WTC11 (cell line): ENCODE measurements around the gene AHNAK2. TPM values are rescaled to one million over a fixed set of nuclear protein-coding genes. Genes with fewer than 3 reads are reported as not detected.

Experiments
- ATAC-seq: fragments of 200-7000 bp; cut with Tn5 transposase; 2 replicates; pipeline ENCODE4 v1.10.0; 2021; ENCODE audit warnings: mild to moderate bottlenecking, moderate library complexity
- CTCF ChIA-PET: fragments of 300-600 bp; sonication (Branson Sonifier 250); formaldehyde crosslinking; loops from one replicate; lab custom pipeline; 2021; ENCODE audit warnings: antibody characterized with exemption; lab: Charles Lee
- POLR2A ChIA-PET: fragments of 350-600 bp; sonication (Branson Sonifier 250); formaldehyde crosslinking; loops from one replicate; lab custom pipeline; 2021; ENCODE audit warnings: antibody characterized with exemption; lab: Charles Lee
- DNase-seq: peaks from one replicate; pipeline ENCODE4 v3.0.0; 2021; ENCODE audit warnings: low spot score
- H3K27ac Mint-ChIP-seq: 2 replicates; pipeline ENCODE4 v1.8.0; 2021; ENCODE audit warnings: mixed read lengths
- H3K27me3 Mint-ChIP-seq: 2 replicates; pipeline ENCODE4 v1.8.0; 2021; ENCODE audit warnings: low read depth, mild to moderate bottlenecking, moderate library complexity, mixed read lengths
- H3K36me3 Mint-ChIP-seq: 2 replicates; pipeline ENCODE4 v1.8.0; 2021; ENCODE audit warnings: mixed read lengths
- H3K4me1 Mint-ChIP-seq: 2 replicates; pipeline ENCODE4 v1.8.0; 2022; ENCODE audit warnings: mixed read lengths
- H3K4me3 Mint-ChIP-seq: 2 replicates; pipeline ENCODE4 v1.8.0; 2021; ENCODE audit warnings: mild to moderate bottlenecking, moderate library complexity, mixed read lengths
- H3K9me3 Mint-ChIP-seq: 2 replicates; pipeline ENCODE4 v1.8.0; 2021; ENCODE audit warnings: mixed read lengths
- ATF1 ChIP-seq: sonication (generic); formaldehyde crosslinking; IDR thresholded peaks from 2 replicates; pipeline ENCODE4 v1.8.1; 2023; ENCODE audit warnings: mild to moderate bottlenecking, moderate library complexity, missing genetic modification reagents
- GTF2I ChIP-seq: fragments of 250-450 bp; sonication (Bioruptor Pico); conservative IDR thresholded peaks from 2 replicates; pipeline ENCODE4 v1.4.0; 2021; ENCODE audit warnings: mild to moderate bottlenecking
- IRF1 ChIP-seq: sonication (generic); formaldehyde crosslinking; IDR thresholded peaks from 2 replicates; pipeline ENCODE4 v1.8.0; 2023; ENCODE audit warnings: missing genetic modification reagents
- IRF2 ChIP-seq: sonication (generic); formaldehyde crosslinking; IDR thresholded peaks from 2 replicates; pipeline ENCODE4 v1.8.0; 2022; ENCODE audit warnings: low read depth, missing genetic modification reagents, borderline replicate concordance
- JUN ChIP-seq: sonication (generic); formaldehyde crosslinking; IDR thresholded peaks from 2 replicates; pipeline ENCODE4 v1.8.0; 2023; ENCODE audit warnings: mild to moderate bottlenecking, missing genetic modification reagents
- NFE2L1 ChIP-seq: sonication (generic); formaldehyde crosslinking; IDR thresholded peaks from 2 replicates; pipeline ENCODE4 v1.8.1; 2023; ENCODE audit warnings: missing genetic modification reagents
- NR2C2 ChIP-seq: sonication (generic); formaldehyde crosslinking; IDR thresholded peaks from 2 replicates; pipeline ENCODE4 v1.8.0; 2022; ENCODE audit warnings: mild to moderate bottlenecking, missing genetic modification reagents
- OVOL2 ChIP-seq: fragments of 250-450 bp; sonication (Bioruptor Pico); IDR thresholded peaks from 2 replicates; pipeline ENCODE4 v1.9.0; 2021; ENCODE audit warnings: mild to moderate bottlenecking, borderline replicate concordance
- PRDM15 ChIP-seq: sonication (generic); formaldehyde crosslinking; IDR thresholded peaks from 2 replicates; pipeline ENCODE4 v1.8.0; 2022; ENCODE audit warnings: missing genetic modification reagents
- ZNF219 ChIP-seq: sonication (generic); formaldehyde crosslinking; IDR thresholded peaks from 2 replicates; pipeline ENCODE4 v1.8.0; 2023; ENCODE audit warnings: missing genetic modification reagents, mild to moderate bottlenecking, borderline replicate concordance
- ZNF263 ChIP-seq: sonication (generic); formaldehyde crosslinking; IDR thresholded peaks from 2 replicates; pipeline ENCODE4 v1.8.1; 2022; ENCODE audit warnings: low read depth, mild to moderate bottlenecking, moderate library complexity, missing genetic modification reagents
- total RNA-seq: library from RNA; stranded (reverse); gene quantifications from 3 replicates; pipeline ENCODE4 v1.2.3, GENCODE V29; 2021
- TF ChIP-seq, protein P1 (sequence below): sonication (generic); formaldehyde crosslinking; conservative IDR thresholded peaks from 2 replicates; pipeline ENCODE4 v1.8.1; 2023; ENCODE audit warnings: mild to moderate bottlenecking, low read depth, missing genetic modification reagents, moderate library complexity
- TF ChIP-seq, protein P2 (sequence below): sonication (generic); formaldehyde crosslinking; IDR thresholded peaks from 2 replicates; pipeline ENCODE4 v1.8.1; 2023; ENCODE audit warnings: mild to moderate bottlenecking, missing genetic modification reagents
- TF ChIP-seq, protein P3 (sequence below): sonication (generic); formaldehyde crosslinking; IDR thresholded peaks from 2 replicates; pipeline ENCODE4 v1.8.1; 2022; ENCODE audit warnings: low read depth, missing genetic modification reagents, borderline replicate concordance
- TF ChIP-seq, protein P4 (sequence below): sonication (generic); formaldehyde crosslinking; IDR thresholded peaks from 2 replicates; pipeline ENCODE4 v1.8.0; 2023; ENCODE audit warnings: mild to moderate bottlenecking, missing genetic modification reagents

Gene AHNAK2
- total RNA-seq, 1 experiment from 2014 or later = 3.5 TPM

DNA sequence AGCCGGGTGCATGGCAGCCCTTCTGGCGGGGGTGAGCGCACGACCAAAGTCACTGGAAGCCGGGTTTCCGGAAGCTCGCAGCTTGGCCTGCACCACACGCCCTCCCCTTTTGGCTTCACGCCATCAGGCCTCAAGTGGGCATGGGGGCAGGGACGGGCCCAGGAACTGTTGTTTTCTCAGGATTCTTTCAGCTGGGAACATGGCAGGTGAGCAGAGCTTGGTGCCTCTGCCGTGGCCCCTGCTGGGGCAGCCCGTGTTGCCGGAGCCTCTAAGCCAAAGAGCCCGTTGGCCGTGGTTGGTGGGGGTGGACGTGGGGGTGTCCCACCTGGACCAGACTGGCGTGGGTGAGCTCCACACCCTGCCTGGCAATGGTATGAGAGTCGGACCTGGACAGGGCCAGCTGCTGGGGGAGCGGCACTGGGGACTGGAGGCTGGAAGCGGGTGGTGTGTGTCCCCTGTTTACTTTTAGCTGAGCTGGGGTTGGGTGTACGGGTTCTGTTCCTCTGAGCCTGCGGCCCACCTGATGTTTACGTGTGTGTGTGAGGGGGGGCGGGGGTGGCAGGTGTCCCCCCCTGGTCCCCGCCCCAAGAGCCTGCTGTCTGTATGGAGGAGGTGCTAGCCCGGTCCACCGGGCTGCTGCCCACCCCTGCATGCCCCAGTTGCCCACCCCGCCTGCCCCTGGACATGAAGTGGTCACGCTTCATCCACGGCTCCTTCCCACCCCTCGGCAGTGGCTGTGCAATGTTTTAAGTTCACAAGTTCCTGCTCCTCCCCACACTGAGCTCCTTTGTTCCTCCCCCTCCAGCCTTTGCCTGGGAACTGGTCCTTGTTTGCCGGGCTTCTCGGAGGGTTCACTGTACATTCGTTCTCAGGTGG lies 82.2 kb downstream of the AHNAK2 start (continued):
- TF ChIP-seq ZNF263 (no peak), GTF2I (CRISPR knock-in tag) (no peak)
- TF ChIP-seq, protein P1, sequence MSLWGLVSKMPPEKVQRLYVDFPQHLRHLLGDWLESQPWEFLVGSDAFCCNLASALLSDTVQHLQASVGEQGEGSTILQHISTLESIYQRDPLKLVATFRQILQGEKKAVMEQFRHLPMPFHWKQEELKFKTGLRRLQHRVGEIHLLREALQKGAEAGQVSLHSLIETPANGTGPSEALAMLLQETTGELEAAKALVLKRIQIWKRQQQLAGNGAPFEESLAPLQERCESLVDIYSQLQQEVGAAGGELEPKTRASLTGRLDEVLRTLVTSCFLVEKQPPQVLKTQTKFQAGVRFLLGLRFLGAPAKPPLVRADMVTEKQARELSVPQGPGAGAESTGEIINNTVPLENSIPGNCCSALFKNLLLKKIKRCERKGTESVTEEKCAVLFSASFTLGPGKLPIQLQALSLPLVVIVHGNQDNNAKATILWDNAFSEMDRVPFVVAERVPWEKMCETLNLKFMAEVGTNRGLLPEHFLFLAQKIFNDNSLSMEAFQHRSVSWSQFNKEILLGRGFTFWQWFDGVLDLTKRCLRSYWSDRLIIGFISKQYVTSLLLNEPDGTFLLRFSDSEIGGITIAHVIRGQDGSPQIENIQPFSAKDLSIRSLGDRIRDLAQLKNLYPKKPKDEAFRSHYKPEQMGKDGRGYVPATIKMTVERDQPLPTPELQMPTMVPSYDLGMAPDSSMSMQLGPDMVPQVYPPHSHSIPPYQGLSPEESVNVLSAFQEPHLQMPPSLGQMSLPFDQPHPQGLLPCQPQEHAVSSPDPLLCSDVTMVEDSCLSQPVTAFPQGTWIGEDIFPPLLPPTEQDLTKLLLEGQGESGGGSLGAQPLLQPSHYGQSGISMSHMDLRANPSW = no peak
- TF ChIP-seq, all 79 proteins: peak for 0

GRCh38 chr14:104895207-104895785 lies 82.9 kb downstream of the AHNAK2 start:
- H3K4me1 Mint-ChIP-seq = peaks cover 2% of the 10 kb centered on the region; the same call in 1 of the 2 replicates
- no peaks in the 10 kb centered on the region for H3K36me3 Mint-ChIP-seq
- POLR2A ChIA-PET = no interaction called here
- no peaks in the 10 kb centered on the region for H3K9me3 Mint-ChIP-seq
- H3K4me3 Mint-ChIP-seq = no peak overlapping the region
- no peak overlapping the region for H3K27ac Mint-ChIP-seq
- DNase-seq (no peak), ATAC-seq (no peak)
- CTCF ChIA-PET = interaction anchor here (0.5 to 3.2 kb wide), 15 partner anchors 10 to 275 kb away, joined by 3 to 26 read pairs (median 7); partner anchors contain the start of gene PLD4
- TF ChIP-seq, protein P2, sequence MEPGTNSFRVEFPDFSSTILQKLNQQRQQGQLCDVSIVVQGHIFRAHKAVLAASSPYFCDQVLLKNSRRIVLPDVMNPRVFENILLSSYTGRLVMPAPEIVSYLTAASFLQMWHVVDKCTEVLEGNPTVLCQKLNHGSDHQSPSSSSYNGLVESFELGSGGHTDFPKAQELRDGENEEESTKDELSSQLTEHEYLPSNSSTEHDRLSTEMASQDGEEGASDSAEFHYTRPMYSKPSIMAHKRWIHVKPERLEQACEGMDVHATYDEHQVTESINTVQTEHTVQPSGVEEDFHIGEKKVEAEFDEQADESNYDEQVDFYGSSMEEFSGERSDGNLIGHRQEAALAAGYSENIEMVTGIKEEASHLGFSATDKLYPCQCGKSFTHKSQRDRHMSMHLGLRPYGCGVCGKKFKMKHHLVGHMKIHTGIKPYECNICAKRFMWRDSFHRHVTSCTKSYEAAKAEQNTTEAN (CRISPR knock-in tag) = no peak
- no peak for TF ChIP-seq NR2C2
- TF ChIP-seq IRF2 (CRISPR knock-in tag) = no peak
- TF ChIP-seq JUN (CRISPR knock-in tag) = no peak
- TF ChIP-seq PRDM15 (CRISPR knock-in tag) = no peak
- TF ChIP-seq, protein P3, sequence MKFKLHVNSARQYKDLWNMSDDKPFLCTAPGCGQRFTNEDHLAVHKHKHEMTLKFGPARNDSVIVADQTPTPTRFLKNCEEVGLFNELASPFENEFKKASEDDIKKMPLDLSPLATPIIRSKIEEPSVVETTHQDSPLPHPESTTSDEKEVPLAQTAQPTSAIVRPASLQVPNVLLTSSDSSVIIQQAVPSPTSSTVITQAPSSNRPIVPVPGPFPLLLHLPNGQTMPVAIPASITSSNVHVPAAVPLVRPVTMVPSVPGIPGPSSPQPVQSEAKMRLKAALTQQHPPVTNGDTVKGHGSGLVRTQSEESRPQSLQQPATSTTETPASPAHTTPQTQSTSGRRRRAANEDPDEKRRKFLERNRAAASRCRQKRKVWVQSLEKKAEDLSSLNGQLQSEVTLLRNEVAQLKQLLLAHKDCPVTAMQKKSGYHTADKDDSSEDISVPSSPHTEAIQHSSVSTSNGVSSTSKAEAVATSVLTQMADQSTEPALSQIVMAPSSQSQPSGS (CRISPR knock-in tag) = no peak
- no peak for TF ChIP-seq ZNF219 (CRISPR knock-in tag)
- no peak for TF ChIP-seq OVOL2 (CRISPR knock-in tag)
- TF ChIP-seq, protein P4, sequence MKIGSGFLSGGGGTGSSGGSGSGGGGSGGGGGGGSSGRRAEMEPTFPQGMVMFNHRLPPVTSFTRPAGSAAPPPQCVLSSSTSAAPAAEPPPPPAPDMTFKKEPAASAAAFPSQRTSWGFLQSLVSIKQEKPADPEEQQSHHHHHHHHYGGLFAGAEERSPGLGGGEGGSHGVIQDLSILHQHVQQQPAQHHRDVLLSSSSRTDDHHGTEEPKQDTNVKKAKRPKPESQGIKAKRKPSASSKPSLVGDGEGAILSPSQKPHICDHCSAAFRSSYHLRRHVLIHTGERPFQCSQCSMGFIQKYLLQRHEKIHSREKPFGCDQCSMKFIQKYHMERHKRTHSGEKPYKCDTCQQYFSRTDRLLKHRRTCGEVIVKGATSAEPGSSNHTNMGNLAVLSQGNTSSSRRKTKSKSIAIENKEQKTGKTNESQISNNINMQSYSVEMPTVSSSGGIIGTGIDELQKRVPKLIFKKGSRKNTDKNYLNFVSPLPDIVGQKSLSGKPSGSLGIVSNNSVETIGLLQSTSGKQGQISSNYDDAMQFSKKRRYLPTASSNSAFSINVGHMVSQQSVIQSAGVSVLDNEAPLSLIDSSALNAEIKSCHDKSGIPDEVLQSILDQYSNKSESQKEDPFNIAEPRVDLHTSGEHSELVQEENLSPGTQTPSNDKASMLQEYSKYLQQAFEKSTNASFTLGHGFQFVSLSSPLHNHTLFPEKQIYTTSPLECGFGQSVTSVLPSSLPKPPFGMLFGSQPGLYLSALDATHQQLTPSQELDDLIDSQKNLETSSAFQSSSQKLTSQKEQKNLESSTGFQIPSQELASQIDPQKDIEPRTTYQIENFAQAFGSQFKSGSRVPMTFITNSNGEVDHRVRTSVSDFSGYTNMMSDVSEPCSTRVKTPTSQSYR = no peak
- TF ChIP-seq IRF1 = no peak
- no peak for TF ChIP-seq ATF1 (CRISPR knock-in tag)
- no peak for TF ChIP-seq NFE2L1 (CRISPR knock-in tag)
- H3K27me3 Mint-ChIP-seq = no peaks in the 10 kb centered on the region; the same call in 1 of the 2 replicates
